D721Med (cell line): Measurements from ENCODE around the gene NDST3.

Source experiments
- DNase-seq: peaks from one replicate; pipeline ENCODE4 v3.0.0; 2011; ENCODE audit warnings: low spot score; ENCODE audit not compliant: insufficient read length
- FAIRE-seq: peaks from 2 replicates; lab custom pipeline; 2011; peaks lifted over from hg19 to GRCh38; lab: Jason Lieb, UNC
- TF ChIP-seq, protein P1 (sequence below): IDR thresholded peaks from 2 replicates; pipeline ENCODE4 v1.5.1; 2012; ENCODE audit warnings: mild to moderate bottlenecking, control low read depth; ENCODE audit not compliant: insufficient read depth; ENCODE audit errors: missing control alignments

NDST3 gene

DNA sequence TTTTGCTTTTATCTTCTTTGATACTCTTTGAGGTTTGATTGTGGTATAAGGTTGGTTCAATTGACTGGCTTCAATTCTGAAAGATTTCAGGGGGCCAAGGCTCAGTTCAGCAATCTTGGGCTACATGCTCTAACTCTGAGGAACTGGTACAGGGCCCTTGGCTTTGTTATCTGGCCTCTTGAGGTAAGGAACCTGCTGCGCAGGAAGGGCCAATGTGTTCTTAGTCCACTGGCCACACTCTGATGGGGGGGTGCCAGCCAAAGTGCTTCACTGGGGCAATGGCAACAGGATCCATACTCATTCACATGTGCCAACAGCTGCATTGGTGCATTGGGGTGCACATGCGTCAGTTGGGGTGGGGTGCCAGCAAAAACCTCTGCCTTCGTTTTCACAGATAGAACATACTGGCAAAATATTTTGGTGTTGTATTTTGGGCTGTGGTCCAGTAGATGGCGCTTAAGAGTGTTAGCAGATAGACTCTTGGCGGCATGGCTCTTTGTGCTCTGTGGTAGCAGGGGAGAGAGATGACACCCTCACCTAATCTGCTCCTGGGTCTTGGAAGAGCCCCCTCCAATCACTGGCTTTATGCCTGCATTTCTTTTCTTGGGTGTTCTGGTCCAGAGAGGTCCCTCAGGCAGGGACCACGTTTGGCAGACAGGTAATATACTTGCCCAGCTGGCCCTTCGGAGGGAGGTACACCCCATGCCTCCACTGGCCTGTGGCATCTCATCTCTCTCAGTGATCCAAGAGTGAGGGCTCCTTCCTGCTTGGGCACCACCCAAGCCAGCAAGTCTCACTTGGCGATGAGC lies 42.9 kb downstream of the NDST3 start:
- TF ChIP-seq, protein P1, sequence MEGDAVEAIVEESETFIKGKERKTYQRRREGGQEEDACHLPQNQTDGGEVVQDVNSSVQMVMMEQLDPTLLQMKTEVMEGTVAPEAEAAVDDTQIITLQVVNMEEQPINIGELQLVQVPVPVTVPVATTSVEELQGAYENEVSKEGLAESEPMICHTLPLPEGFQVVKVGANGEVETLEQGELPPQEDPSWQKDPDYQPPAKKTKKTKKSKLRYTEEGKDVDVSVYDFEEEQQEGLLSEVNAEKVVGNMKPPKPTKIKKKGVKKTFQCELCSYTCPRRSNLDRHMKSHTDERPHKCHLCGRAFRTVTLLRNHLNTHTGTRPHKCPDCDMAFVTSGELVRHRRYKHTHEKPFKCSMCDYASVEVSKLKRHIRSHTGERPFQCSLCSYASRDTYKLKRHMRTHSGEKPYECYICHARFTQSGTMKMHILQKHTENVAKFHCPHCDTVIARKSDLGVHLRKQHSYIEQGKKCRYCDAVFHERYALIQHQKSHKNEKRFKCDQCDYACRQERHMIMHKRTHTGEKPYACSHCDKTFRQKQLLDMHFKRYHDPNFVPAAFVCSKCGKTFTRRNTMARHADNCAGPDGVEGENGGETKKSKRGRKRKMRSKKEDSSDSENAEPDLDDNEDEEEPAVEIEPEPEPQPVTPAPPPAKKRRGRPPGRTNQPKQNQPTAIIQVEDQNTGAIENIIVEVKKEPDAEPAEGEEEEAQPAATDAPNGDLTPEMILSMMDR: peak; percentile 60
- DNase-seq: no peak

DNA sequence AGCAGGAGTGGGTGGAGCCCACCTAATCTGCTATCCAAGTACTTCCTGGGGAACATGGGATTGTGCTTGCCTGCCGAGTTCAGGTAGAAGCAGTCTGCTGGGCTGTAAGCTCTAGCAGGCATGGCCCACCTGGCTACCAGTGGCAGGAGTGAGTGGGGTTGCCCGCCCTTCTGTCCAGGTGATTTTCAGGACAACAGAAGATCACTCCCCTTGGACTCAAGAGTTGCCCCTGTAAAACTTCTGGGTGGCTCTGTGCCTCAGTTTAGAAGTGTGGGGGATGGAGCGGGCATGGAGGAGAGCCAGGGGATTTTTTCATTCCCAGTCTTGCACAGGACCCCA lies 43.5 kb downstream of the NDST3 start:
- FAIRE-seq: no peak
- DNase-seq: no peak
- TF ChIP-seq, protein P1: no peak

More for the DNA sequence above, 42.9 kb downstream of the NDST3 start:
- no peak for FAIRE-seq

DNA sequence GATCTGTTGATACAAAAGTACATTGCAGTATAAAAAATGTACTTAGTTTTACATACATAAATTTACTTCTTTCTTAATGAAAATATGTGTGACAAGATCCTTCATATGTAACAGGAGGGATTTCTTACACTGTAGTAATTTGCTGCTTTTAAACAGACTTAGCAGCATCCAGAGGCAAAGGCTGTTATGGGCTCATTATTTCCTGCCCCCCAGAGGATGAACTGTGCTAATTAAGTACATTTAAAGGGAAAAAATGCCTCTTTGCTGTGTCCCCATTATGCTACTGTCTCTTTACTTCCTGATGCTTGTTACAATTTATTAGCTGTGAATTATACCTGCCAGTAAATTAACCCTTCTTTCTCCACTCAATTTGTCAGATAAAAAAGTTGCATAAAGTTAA lies 47.1 kb downstream of the NDST3 start:
- TF ChIP-seq, protein P1: no peak
- FAIRE-seq: no peak
- no peak for DNase-seq

DNA sequence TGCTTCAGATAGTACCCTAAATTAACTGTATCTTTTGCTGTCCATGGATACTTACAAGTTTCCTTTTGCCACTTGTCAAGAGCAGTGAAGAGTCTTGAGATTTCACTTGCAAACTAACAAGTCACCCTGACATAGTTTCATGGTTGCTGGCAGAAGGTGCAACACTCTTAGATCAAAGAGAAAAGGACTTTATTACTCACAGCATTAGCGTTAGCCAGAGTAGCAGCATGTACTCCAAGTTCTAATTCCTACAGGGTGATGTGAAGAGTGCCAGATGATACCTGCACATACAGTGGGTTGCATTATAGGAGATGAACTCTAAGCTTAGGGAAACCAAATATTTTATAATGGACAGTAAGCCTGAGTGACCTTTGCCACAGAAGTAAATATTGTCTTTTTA lies 47.9 kb downstream of the NDST3 start:
- DNase-seq (no peak), FAIRE-seq (no peak)
- TF ChIP-seq, protein P1: no peak

DNA sequence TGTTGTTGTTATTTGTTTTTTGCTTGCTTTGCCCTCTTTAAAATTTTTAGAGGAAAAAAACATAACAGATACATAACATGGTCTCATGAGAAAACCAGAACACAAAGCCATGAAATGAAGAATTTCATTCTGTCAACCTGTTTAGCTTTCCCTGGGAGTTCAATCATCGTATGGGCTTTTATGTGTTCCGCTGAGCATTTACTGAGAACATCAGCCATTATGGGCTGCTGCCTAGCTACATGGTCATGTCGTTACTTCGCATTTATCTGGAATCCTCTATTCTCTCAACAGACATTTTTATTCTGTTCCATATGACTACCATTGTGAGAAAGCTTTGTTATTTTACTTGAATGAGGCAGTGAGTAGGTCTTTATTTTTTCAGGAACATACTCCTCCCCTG lies 51.4 kb downstream of the NDST3 start:
- TF ChIP-seq, protein P1: no peak
- no peak for FAIRE-seq
- no peak for DNase-seq

DNA sequence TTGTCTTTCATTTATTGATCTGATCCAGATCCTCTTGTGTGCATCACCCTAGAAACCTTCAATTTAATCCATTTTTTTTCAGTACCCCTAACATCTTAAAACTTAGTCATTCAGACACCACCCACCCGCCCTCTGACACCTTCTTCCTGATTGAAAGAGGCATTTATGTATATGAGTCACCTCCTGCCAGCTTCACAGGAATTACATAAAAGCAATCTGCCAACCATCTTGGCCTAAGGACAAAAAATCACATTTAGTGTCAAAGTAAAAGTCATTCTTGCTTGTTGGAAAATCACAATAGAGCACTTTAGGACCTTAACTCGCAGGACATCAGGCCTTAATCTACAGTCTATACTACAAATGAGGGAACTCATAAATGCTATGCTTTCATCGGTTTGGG lies 52.1 kb downstream of the NDST3 start:
- DNase-seq (no peak), FAIRE-seq (peak; percentile 90)
- TF ChIP-seq, protein P1: no peak

DNA sequence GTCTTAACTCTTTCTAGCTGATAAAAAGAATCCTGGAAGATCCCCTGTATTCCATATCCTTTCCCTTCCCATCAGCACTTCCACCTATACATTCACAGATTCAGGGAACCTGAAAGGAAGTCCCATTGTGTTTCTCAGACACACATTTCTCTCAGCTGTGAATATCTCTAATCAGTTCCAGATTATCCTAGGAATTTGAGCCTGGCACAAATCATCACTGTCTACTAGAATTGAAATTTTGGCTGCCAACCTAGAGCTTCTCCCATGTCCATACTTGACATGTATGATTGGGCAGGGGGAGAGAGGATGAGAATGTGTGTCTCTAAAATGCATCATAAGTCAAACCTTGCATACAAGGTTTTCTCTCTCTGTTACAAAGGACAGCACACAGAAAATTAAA lies 53.1 kb downstream of the NDST3 start:
- DNase-seq: no peak
- TF ChIP-seq, protein P1: no peak
- FAIRE-seq: peak; percentile 38
